BE2C (cell line): Measurements from ENCODE around the gene TEC.

Experiments used
- DNase-seq: peaks from one replicate; pipeline ENCODE4 v3.0.0-alpha.2; 2020
- H3K27me3 ChIP-seq: fragments of 250-450 bp; sonication (Bioruptor Pico); 2 replicates; pipeline ENCODE4 v1.5.1; 2020; ENCODE audit warnings: mild to moderate bottlenecking
- H3K36me3 ChIP-seq: fragments of 250-450 bp; sonication (Bioruptor Pico); 2 replicates; pipeline ENCODE4 v1.5.1; 2020; ENCODE audit warnings: mild to moderate bottlenecking
- H3K4me1 ChIP-seq: fragments of 250-450 bp; sonication (Bioruptor Pico); 2 replicates; pipeline ENCODE4 v1.5.1; 2020
- H3K4me3 ChIP-seq: 2 replicates; pipeline ENCODE4 v1.5.1; 2011; ENCODE audit warnings: low read depth, low read length
- H3K9me3 ChIP-seq: fragments of 250-450 bp; sonication (Bioruptor Pico); 2 replicates; pipeline ENCODE4 v1.5.1; 2020
- TF ChIP-seq, protein P1 (sequence below): IDR thresholded peaks from 2 replicates; pipeline ENCODE4 v1.5.1; 2012; ENCODE audit warnings: mild to moderate bottlenecking, low read depth, low read length

TEC gene

DNA sequence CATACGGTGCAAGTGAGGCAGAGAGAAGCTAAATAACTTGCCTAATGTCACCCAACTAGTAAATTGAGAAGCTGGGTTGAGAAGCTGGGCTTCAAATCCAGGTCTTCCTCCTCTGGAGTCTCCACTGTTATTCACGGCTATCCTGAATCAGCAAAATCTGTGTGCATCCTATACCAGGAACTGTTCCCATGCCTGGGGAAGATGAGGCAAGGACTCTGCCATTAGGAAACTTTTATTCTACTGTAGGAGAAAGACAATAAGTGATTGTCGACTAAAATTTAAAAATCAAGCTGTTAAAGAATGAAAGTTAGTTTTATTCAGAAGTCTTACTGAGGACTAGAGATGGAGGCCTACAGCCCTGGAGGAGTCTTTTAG lies 872 bp upstream of the TEC start:
- no peaks in the 10 kb centered on the region for H3K4me1 ChIP-seq
- H3K9me3 ChIP-seq, result no peaks in the 10 kb centered on the region
- no peaks in the 10 kb centered on the region for H3K36me3 ChIP-seq
- 0 out of 2 replicates have a peak, but pooled peaks cover 3% of the 10 kb centered on the region for H3K27me3 ChIP-seq
- no peak overlapping the region for H3K4me3 ChIP-seq
- TF ChIP-seq, protein P1, sequence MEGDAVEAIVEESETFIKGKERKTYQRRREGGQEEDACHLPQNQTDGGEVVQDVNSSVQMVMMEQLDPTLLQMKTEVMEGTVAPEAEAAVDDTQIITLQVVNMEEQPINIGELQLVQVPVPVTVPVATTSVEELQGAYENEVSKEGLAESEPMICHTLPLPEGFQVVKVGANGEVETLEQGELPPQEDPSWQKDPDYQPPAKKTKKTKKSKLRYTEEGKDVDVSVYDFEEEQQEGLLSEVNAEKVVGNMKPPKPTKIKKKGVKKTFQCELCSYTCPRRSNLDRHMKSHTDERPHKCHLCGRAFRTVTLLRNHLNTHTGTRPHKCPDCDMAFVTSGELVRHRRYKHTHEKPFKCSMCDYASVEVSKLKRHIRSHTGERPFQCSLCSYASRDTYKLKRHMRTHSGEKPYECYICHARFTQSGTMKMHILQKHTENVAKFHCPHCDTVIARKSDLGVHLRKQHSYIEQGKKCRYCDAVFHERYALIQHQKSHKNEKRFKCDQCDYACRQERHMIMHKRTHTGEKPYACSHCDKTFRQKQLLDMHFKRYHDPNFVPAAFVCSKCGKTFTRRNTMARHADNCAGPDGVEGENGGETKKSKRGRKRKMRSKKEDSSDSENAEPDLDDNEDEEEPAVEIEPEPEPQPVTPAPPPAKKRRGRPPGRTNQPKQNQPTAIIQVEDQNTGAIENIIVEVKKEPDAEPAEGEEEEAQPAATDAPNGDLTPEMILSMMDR, result no peak
- DNase-seq, result no peak

DNA sequence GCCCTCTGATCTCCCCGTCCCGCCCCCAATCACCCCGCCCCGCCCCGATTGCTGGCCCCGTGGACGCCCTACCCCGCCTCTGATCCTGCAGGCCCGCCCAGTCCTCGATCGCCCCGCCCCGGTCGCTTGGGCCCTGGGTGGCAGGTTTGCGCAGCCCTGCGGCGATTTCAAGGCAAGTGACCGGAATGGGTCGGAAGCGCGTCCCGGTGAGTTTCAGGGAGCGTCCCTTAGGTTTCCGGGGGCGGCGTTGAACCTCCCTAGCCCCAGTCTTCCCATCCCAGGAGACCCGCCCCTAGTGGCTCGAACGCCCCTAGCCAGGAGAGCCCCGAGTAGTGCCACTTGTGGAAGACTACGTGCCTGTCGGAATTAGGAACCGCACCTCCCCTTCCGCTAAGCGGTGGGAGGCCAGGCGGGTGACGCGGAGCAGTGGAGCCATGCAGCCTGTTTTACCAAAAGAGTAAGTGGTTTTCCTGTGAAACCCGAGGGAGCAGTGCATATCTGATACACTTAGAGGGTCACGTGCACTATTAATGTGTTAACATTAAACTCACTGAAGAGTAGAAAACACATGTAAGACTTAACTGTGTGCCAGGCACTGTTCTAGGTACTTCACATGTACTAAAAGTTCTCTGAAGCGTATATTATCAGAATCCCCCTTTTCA lies 354 bp upstream of the TEC start:
- Histone ChIP-seq H3K4me3 (peak overlapping the region; percentile 71), H3K27me3 (0 out of 2 replicates have a peak, but pooled peaks cover 3% of the 10 kb centered on the region), H3K4me1 (no peaks in the 10 kb centered on the region), H3K36me3 (no peaks in the 10 kb centered on the region), H3K9me3 (no peaks in the 10 kb centered on the region)
- DNase-seq, result peak; percentile 90
- TF ChIP-seq, protein P1, result peak; percentile 25

DNA sequence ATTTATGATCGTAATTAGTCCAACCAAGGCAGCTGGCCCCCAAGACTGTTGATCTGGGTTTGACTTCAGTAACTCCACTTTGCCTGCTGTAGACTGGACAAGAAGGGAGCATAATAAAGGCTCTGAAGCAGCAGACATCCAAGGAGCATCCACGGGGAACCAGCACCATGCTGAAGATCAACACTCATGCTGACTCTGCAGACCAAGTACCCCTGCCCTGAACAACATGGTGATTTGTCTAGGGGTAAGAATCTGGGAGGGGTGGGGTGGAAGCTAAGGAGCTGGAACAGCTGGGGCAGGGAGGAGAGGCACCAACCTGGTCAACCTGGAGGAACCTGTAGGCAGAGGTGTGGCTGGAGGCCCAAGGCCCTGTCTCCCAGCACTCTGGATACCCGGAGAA lies 2.1 kb downstream of the TEC start:
- Histone ChIP-seq H3K27me3 (peaks cover 4% of the 10 kb centered on the region; the same call in 1 of the 2 replicates), H3K4me3 (no peak overlapping the region), H3K9me3 (no peaks in the 10 kb centered on the region), H3K4me1 (no peaks in the 10 kb centered on the region), H3K36me3 (no peaks in the 10 kb centered on the region)
- no peak for DNase-seq
- TF ChIP-seq, protein P1, result no peak

DNA sequence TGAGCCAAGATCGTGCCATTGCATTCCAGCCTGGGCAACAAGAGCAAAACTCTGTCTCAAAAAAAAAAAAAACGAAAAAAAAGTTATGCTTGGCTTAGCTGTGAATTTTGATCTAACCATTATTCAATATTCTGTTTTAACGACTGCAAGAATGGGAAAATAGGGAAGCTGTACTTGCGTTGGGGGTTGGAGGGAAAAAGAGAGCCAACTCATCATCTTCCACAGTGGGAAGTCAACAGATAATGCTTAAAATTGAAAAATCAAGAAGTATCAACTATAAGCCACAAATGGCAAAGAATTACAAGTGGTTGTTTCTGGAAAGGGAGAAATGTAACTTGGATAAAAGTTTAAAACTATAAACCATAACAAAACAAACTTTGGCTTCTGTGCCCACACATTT lies 2.9 kb downstream of the TEC start:
- TF ChIP-seq, protein P1, result no peak
- H3K4me1 ChIP-seq, result no peaks in the 10 kb centered on the region
- H3K27me3 ChIP-seq, result peaks cover 4% of the 10 kb centered on the region; the same call in 1 of the 2 replicates
- H3K9me3 ChIP-seq, result no peaks in the 10 kb centered on the region
- H3K36me3 ChIP-seq, result no peaks in the 10 kb centered on the region
- DNase-seq, result no peak
- H3K4me3 ChIP-seq, result no peak overlapping the region

DNA sequence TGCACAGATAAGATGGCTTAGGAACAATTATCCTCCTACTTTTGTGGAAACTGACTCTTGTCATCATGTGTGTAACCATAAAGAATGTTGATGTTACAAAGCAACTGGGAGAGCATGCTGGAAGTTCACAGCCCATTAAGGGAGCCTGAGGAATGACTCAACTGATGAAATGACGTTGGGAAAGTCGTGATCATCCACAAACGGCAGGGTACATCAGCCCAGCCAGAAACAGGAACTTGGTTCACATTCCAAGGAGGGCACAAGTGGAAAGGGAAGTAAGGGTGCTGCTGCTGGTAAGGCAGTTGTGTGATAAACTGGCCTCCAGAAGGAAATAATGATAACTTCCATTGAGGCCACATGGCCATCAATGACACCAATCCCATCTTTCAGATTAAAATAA lies 6.7 kb downstream of the TEC start:
- Histone ChIP-seq H3K9me3 (no peaks in the 10 kb centered on the region), H3K27me3 (peaks cover 10% of the 10 kb centered on the region), H3K36me3 (no peaks in the 10 kb centered on the region), H3K4me3 (no peak overlapping the region), H3K4me1 (no peaks in the 10 kb centered on the region)
- TF ChIP-seq, protein P1, result no peak
- DNase-seq, result no peak

DNA sequence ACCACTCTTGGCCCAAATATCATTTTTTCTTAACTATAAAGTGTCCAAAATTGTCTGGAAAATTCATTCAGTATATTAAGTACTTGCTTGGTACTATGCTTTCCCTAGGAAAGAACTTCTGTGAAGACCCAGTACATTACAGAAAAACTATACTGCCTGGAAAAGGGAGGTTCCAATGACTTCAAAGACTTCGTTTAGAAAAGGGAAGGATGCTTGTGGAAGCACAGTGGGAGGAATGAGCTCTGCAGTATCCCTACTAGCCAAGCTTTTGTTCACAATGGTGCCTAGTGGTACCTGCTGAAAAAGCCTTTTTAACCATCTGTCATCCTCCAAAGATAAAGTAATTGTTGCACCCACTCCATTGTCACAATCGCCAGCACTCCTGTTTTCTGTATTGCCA lies 7.2 kb downstream of the TEC start:
- Histone ChIP-seq H3K4me3 (no peak overlapping the region), H3K4me1 (no peaks in the 10 kb centered on the region), H3K9me3 (no peaks in the 10 kb centered on the region), H3K27me3 (peaks cover 10% of the 10 kb centered on the region), H3K36me3 (no peaks in the 10 kb centered on the region)
- TF ChIP-seq, protein P1, result no peak
- DNase-seq, result no peak
